Fibroblast of lung (primary cell): ENCODE data around the gene SMPD3. TPM values are rescaled to one million over a fixed set of nuclear protein-coding genes. Genes with fewer than 3 reads are reported as not detected.
A peak's percentile ranks its signal among the peaks of the same experiment; 100 is the strongest.

ENCODE experiments used
- DNase-seq, 2 donors: peaks; one replicate each; pipeline versions ENCODE4 v3.0.0 to v3.0.0-alpha.2; 2010; ENCODE audit warnings: low read depth in 2 of 2
- H2AFZ ChIP-seq: 2 replicates; pipeline ENCODE4 v1.5.1; 2012; ENCODE audit warnings: low read length, control low read depth, inconsistent platforms
- H3K27ac ChIP-seq: 2 replicates; pipeline ENCODE4 v1.5.1; 2011; ENCODE audit warnings: low read length, control low read depth; ENCODE audit not compliant: insufficient read depth
- H3K27me3 ChIP-seq: 2 replicates; pipeline ENCODE4 v1.5.1; 2011; ENCODE audit warnings: mild to moderate bottlenecking, low read length; ENCODE audit not compliant: control insufficient read depth, insufficient read depth
- H3K36me3 ChIP-seq: 2 replicates; pipeline ENCODE4 v1.5.1; 2011; ENCODE audit warnings: low read length; ENCODE audit not compliant: control insufficient read depth, insufficient read depth
- H3K4me1 ChIP-seq: 2 replicates; pipeline ENCODE4 v1.5.1; 2011; ENCODE audit warnings: low read length; ENCODE audit not compliant: control insufficient read depth, insufficient read depth; ENCODE audit errors: extremely low read depth
- H3K4me2 ChIP-seq: 2 replicates; pipeline ENCODE4 v1.5.1; 2011; ENCODE audit warnings: low read length, control low read depth; ENCODE audit not compliant: insufficient read depth; ENCODE audit errors: extremely low read depth
- H3K4me3 ChIP-seq, 4 experiments: fragments of 200-600 bp in 1 of 4; sonication (generic) in 1 of 4; replicated peaks in 1 of 4; 2 replicates each; pipeline ENCODE4 v1.5.1; 2011 to 2016; ENCODE audit warnings: low read length in 4 of 4, low read depth in 3 of 4, mild to moderate bottlenecking in 3 of 4, control low read depth in 2 of 4, inconsistent platforms in 1 of 4, mixed read lengths in 1 of 4; ENCODE audit not compliant: insufficient read depth in 1 of 4; ENCODE audit errors: control extremely low read depth in 1 of 4
- H3K79me2 ChIP-seq: 2 replicates; pipeline ENCODE4 v1.5.1; 2012; ENCODE audit warnings: mild to moderate bottlenecking, low read length, inconsistent platforms; ENCODE audit not compliant: control insufficient read depth, insufficient read depth
- H3K9ac ChIP-seq: 2 replicates; pipeline ENCODE4 v1.5.1; 2011; ENCODE audit warnings: mild to moderate bottlenecking, low read length, control low read depth; ENCODE audit not compliant: insufficient read depth
- H3K9me3 ChIP-seq: 2 replicates; pipeline ENCODE4 v1.5.1; 2012; ENCODE audit warnings: low read depth, low read length; ENCODE audit not compliant: control insufficient read depth, insufficient read depth
- H4K20me1 ChIP-seq: 2 replicates; pipeline ENCODE4 v1.5.1; 2011; ENCODE audit warnings: low read length; ENCODE audit not compliant: control insufficient read depth, insufficient read depth; ENCODE audit errors: extremely low read depth
- CTCF ChIP-seq, 2 donors: IDR thresholded peaks in 1 of 2; conservative IDR thresholded peaks in 1 of 2; 1 replicate in 1 of 2; 2 replicates in 1 of 2; pipeline ENCODE4 v1.5.1; 2011 to 2012; ENCODE audit warnings: low read length in 2 of 2, control low read depth in 1 of 2, inconsistent platforms in 1 of 2, low read depth in 1 of 2, mild to moderate bottlenecking in 1 of 2
- EZH2 ChIP-seq: IDR thresholded peaks from 2 replicates; pipeline ENCODE4 v1.5.1; 2012; ENCODE audit warnings: low read length, control low read depth, mild to moderate bottlenecking; ENCODE audit errors: missing control alignments
- polyA plus RNA-seq, 2 donors: library from polyadenylated mRNA; depleted of rRNA in 1 of 2; stranded (reverse) in 1 of 2; unstranded in 1 of 2; fragments of >200 nt; gene quantifications; 2 replicates each; pipeline ENCODE4 v1.2.1, GENCODE V29; 2011 to 2012; ENCODE audit warnings: missing spikeins in 1 of 2
- total RNA-seq: library from RNA; depleted of rRNA; stranded (reverse); fragments of >200 nt; gene quantifications from 2 replicates; pipeline ENCODE4 v1.2.1, GENCODE V29; 2014

SMPD3 gene
- total and polyA plus RNA-seq, 2 donors (not counting 1 experiment from before 2014, with no cell fraction given): under 0.01 to 0.08 TPM

- DNase-seq: no peak
- Histone ChIP-seq H3K4me1 (no peaks in the 10 kb centered on the region), H3K27me3 (peaks cover 3% of the 10 kb centered on the region), H3K27ac (no peak overlapping the region), H3K9me3 (no peaks in the 10 kb centered on the region), H2AFZ (no peak overlapping the region), H3K4me2 (no peak overlapping the region), H3K9ac (no peak overlapping the region), H3K4me3 (no peak overlapping the region), H3K36me3 (no peaks in the 10 kb centered on the region), H3K79me2 (no peaks in the 10 kb centered on the region), H4K20me1 (no peaks in the 10 kb centered on the region)
- TF ChIP-seq EZH2 (no peak), CTCF (conservative IDR thresholded peaks at IDR 0.05 in 1 of 2, IDR thresholded peaks at IDR 0.05 in 1 of 2; ENCODE audit: low read depth in 1 of 2, low read length in 2 of 2) (no peak)
Observed at GRCh38 chr16:68403704-68404103, 44.6 kb downstream of the SMPD3 start.

DNA sequence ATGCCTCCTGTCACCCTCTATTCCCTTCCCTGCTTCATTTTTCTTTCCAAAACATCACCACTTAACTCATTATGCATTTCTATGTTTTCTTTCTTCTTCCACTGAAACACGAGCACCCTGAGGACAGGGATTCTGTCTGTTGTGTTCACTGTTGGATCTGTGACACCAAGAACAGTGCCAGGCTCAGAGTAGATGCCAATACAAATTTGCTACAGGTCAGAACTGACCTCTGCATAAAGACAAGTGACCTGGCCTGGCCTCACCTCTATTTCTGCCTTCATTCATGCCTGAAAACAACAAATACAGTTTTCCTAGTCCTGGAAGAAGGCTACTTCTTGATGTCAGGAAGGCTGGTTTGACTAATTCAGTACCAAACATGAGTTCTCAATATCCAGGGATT, 45.1 kb downstream of the SMPD3 start:
- Histone ChIP-seq H3K4me1 (no peaks in the 10 kb centered on the region), H3K4me3 (no peak overlapping the region), H3K27ac (no peak overlapping the region), H3K9ac (no peak overlapping the region), H3K4me2 (no peak overlapping the region), H3K27me3 (no peaks in the 10 kb centered on the region), H3K36me3 (no peaks in the 10 kb centered on the region), H3K79me2 (no peaks in the 10 kb centered on the region), H2AFZ (no peak overlapping the region), H4K20me1 (no peaks in the 10 kb centered on the region), H3K9me3 (no peaks in the 10 kb centered on the region)
- DNase-seq: no peak
- no peak for TF ChIP-seq CTCF (conservative IDR thresholded peaks at IDR 0.05 in 1 of 2, IDR thresholded peaks at IDR 0.05 in 1 of 2; ENCODE audit: low read depth in 1 of 2, low read length in 2 of 2)
- no peak for TF ChIP-seq EZH2

- no peak overlapping the region for H3K4me3 ChIP-seq
- no peaks in the 10 kb centered on the region for H3K79me2 ChIP-seq
- H3K4me1 ChIP-seq: no peaks in the 10 kb centered on the region
- H3K9ac ChIP-seq: no peak overlapping the region
- peak in 1 of 2 donors; percentile 36 for DNase-seq
- H3K4me2 ChIP-seq: no peak overlapping the region
- no peaks in the 10 kb centered on the region for H3K9me3 ChIP-seq
- H4K20me1 ChIP-seq: no peaks in the 10 kb centered on the region
- H3K36me3 ChIP-seq: no peaks in the 10 kb centered on the region
- no peaks in the 10 kb centered on the region for H3K27me3 ChIP-seq
- H2AFZ ChIP-seq: no peak overlapping the region
- no peak overlapping the region for H3K27ac ChIP-seq
- TF ChIP-seq CTCF (conservative IDR thresholded peaks at IDR 0.05 in 1 of 2, IDR thresholded peaks at IDR 0.05 in 1 of 2; ENCODE audit: low read depth in 1 of 2, low read length in 2 of 2) (no peak), EZH2 (no peak)
Observed at GRCh38 chr16:68402748-68403040, 45.6 kb downstream of the SMPD3 start.
